ENCODE data around the gene DIP2B. TPM values are rescaled to one million over a fixed set of nuclear protein-coding genes. Genes with fewer than 3 reads are reported as not detected.

DIP2B gene
- total RNA-seq, 1 donor from 2014 or later, result 8.5 TPM

GRCh38 chr12:50530532-50530931 is 25.7 kb downstream of the DIP2B start:
- intact Hi-C loops (cut with DNase I), result no loop called here
- no peak for DNase-seq (ENCODE audit: low spot score in 2 of 2)
- no peak overlapping the region for H3K4me3 ChIP-seq
- no peaks in the 10 kb centered on the region for H3K9me3 ChIP-seq
- no peak overlapping the region for H3K27ac ChIP-seq
- H3K36me3 ChIP-seq, result no peaks in the 10 kb centered on the region
- TF ChIP-seq CTCF (IDR thresholded peaks at IDR 0.05), result no peak
- H3K27me3 ChIP-seq, result no peaks in the 10 kb centered on the region
- H3K4me1 ChIP-seq, result no peaks in the 10 kb centered on the region

- no peak overlapping the region for H3K27ac ChIP-seq
- H3K27me3 ChIP-seq, result no peaks in the 10 kb centered on the region
- TF ChIP-seq CTCF (IDR thresholded peaks at IDR 0.05), result no peak
- no peaks in the 10 kb centered on the region for H3K36me3 ChIP-seq
- no peaks in the 10 kb centered on the region for H3K4me1 ChIP-seq
- no peak for DNase-seq (ENCODE audit: low spot score in 2 of 2)
- H3K9me3 ChIP-seq, result no peaks in the 10 kb centered on the region
- intact Hi-C loops (cut with DNase I), result no loop called here
- H3K4me3 ChIP-seq, result no peak overlapping the region
These were observed 28.4 kb downstream of the DIP2B start for GRCh38 chr12:50533203-50533584.

GRCh38 chr12:50533971-50534370 is 29.2 kb downstream of the DIP2B start:
- Histone ChIP-seq H3K27me3 (no peaks in the 10 kb centered on the region), H3K4me3 (no peak overlapping the region), H3K9me3 (no peaks in the 10 kb centered on the region), H3K4me1 (no peaks in the 10 kb centered on the region), H3K36me3 (no peaks in the 10 kb centered on the region), H3K27ac (no peak overlapping the region)
- intact Hi-C loops (cut with DNase I), result no loop called here
- TF ChIP-seq CTCF (IDR thresholded peaks at IDR 0.05), result no peak
- no peak for DNase-seq (ENCODE audit: low spot score in 2 of 2)

- no peak for DNase-seq (ENCODE audit: low spot score in 2 of 2)
- H3K27ac ChIP-seq, result no peak overlapping the region
- H3K4me1 ChIP-seq, result no peaks in the 10 kb centered on the region
- H3K27me3 ChIP-seq, result no peaks in the 10 kb centered on the region
- TF ChIP-seq CTCF (IDR thresholded peaks at IDR 0.05), result no peak
- no peak overlapping the region for H3K4me3 ChIP-seq
- intact Hi-C loops (cut with DNase I), result no loop called here
- no peaks in the 10 kb centered on the region for H3K9me3 ChIP-seq
- H3K36me3 ChIP-seq, result no peaks in the 10 kb centered on the region
These were observed 32.2 kb downstream of the DIP2B start for GRCh38 chr12:50536831-50537537.

GRCh38 chr12:50537538-50537919 is 32.7 kb downstream of the DIP2B start:
- no peak overlapping the region for H3K27ac ChIP-seq
- TF ChIP-seq CTCF (IDR thresholded peaks at IDR 0.05), result no peak
- no peaks in the 10 kb centered on the region for H3K4me1 ChIP-seq
- no peaks in the 10 kb centered on the region for H3K9me3 ChIP-seq
- no peak for DNase-seq (ENCODE audit: low spot score in 2 of 2)
- intact Hi-C loops (cut with DNase I), result no loop called here
- H3K36me3 ChIP-seq, result no peaks in the 10 kb centered on the region
- no peaks in the 10 kb centered on the region for H3K27me3 ChIP-seq
- no peak overlapping the region for H3K4me3 ChIP-seq

GRCh38 chr12:50538182-50538581 is 33.4 kb downstream of the DIP2B start:
- TF ChIP-seq CTCF (IDR thresholded peaks at IDR 0.05), result no peak
- no peaks in the 10 kb centered on the region for H3K4me1 ChIP-seq
- H3K27me3 ChIP-seq, result no peaks in the 10 kb centered on the region
- H3K27ac ChIP-seq, result no peak overlapping the region
- intact Hi-C loops (cut with DNase I), result no loop called here
- H3K4me3 ChIP-seq, result no peak overlapping the region
- no peak for DNase-seq (ENCODE audit: low spot score in 2 of 2)
- H3K36me3 ChIP-seq, result no peaks in the 10 kb centered on the region
- H3K9me3 ChIP-seq, result no peaks in the 10 kb centered on the region

Measured in ascending aorta (tissue), 2 donors.